Measurements from ENCODE around the gene ALPG.

The ALPG gene

GRCh38 chr2:232460171-232460570 is 53.5 kb downstream of the ALPG start:
- no peak for DNase-seq

Data from activated naive CD4-positive, alpha-beta T cell treated with Interleukin-2 at 50 U/mL for 16 hours (primary cell).